Measurements from ENCODE around the gene PKNOX2. TPM values are rescaled to one million over a fixed set of nuclear protein-coding genes. Genes with fewer than 3 reads are reported as not detected.

Gene PKNOX2
- total RNA-seq, 2 experiments from 2014 or later = not detected

- no peak overlapping the region for H2AFZ ChIP-seq (ENCODE audit: low read length)
- H3K4me2 ChIP-seq (ENCODE audit: low read length) = no peak overlapping the region
- no TSS peak for BruUV-seq (replicated peaks)
- H4K20me1 ChIP-seq (ENCODE audit: insufficient read depth, low read length) = no peaks in the 10 kb centered on the region
- DNase-seq (ENCODE audit: low spot score) = no peak
- CTCF ChIA-PET (ENCODE audit: unreplicated experiment) = no interaction called here
- intact Hi-C loops (cut with micrococcal nuclease; ENCODE audit: unreplicated experiment) = no loop called here
- TF ChIP-seq CTCF (conservative IDR thresholded peaks at IDR 0.05; ENCODE audit: low read length) (no peak), EZH2phosphoT487 (IDR thresholded peaks at IDR 0.05; ENCODE audit: borderline replicate concordance, low read depth, low read length) (no peak)
- no peaks in the 10 kb centered on the region for H3K9me3 ChIP-seq (ENCODE audit: low read length)
- H3K79me2 ChIP-seq (ENCODE audit: insufficient read depth, low read depth, low read length) = no peaks in the 10 kb centered on the region
- no peak overlapping the region for H3K4me3 ChIP-seq (ENCODE audit: low read depth, low read length, poor library complexity, severe bottlenecking)
- no peaks in the 10 kb centered on the region for H3K9me2 ChIP-seq (ENCODE audit: insufficient read depth, low read length)
- H3K27ac ChIP-seq (ENCODE audit: low read depth, low read length, poor library complexity, severe bottlenecking) = no peak overlapping the region
- POLR2A ChIA-PET = no interaction called here
- H3K36me3 ChIP-seq (ENCODE audit: insufficient read depth, low read length) = no peaks in the 10 kb centered on the region
- no peaks in the 10 kb centered on the region for H3K4me1 ChIP-seq (ENCODE audit: insufficient read depth, low read length, poor library complexity, severe bottlenecking)
Measured at GRCh38 chr11:125382314-125382791, 217.8 kb downstream of the PKNOX2 start.

- intact Hi-C loops (cut with micrococcal nuclease; ENCODE audit: unreplicated experiment) = no loop called here
- DNase-seq (ENCODE audit: low spot score) = no peak
- H3K4me3 ChIP-seq (ENCODE audit: low read depth, low read length, poor library complexity, severe bottlenecking) = no peak overlapping the region
- ChIA-PET CTCF (ENCODE audit: unreplicated experiment) (no interaction called here), POLR2A (no interaction called here)
- H3K4me2 ChIP-seq (ENCODE audit: low read length) = no peak overlapping the region
- no peaks in the 10 kb centered on the region for H4K20me1 ChIP-seq (ENCODE audit: insufficient read depth, low read length)
- H3K79me2 ChIP-seq (ENCODE audit: insufficient read depth, low read depth, low read length) = no peaks in the 10 kb centered on the region
- no TSS peak for BruUV-seq (replicated peaks)
- no peaks in the 10 kb centered on the region for H3K9me3 ChIP-seq (ENCODE audit: low read length)
- no peaks in the 10 kb centered on the region for H3K4me1 ChIP-seq (ENCODE audit: insufficient read depth, low read length, poor library complexity, severe bottlenecking)
- no peak overlapping the region for H2AFZ ChIP-seq (ENCODE audit: low read length)
- no peak overlapping the region for H3K27ac ChIP-seq (ENCODE audit: low read depth, low read length, poor library complexity, severe bottlenecking)
- TF ChIP-seq CTCF (conservative IDR thresholded peaks at IDR 0.05; ENCODE audit: low read length) = no peak
- no peak for TF ChIP-seq EZH2phosphoT487 (IDR thresholded peaks at IDR 0.05; ENCODE audit: borderline replicate concordance, low read depth, low read length)
- H3K36me3 ChIP-seq (ENCODE audit: insufficient read depth, low read length) = no peaks in the 10 kb centered on the region
- H3K9me2 ChIP-seq (ENCODE audit: insufficient read depth, low read length) = no peaks in the 10 kb centered on the region
Measured at GRCh38 chr11:125382822-125383221, 218.3 kb downstream of the PKNOX2 start.

- TF ChIP-seq CTCF (conservative IDR thresholded peaks at IDR 0.05; ENCODE audit: low read length) (no peak), EZH2phosphoT487 (IDR thresholded peaks at IDR 0.05; ENCODE audit: borderline replicate concordance, low read depth, low read length) (no peak)
- H3K9me3 ChIP-seq (ENCODE audit: low read length) = no peaks in the 10 kb centered on the region
- intact Hi-C loops (cut with micrococcal nuclease; ENCODE audit: unreplicated experiment) = no loop called here
- BruUV-seq (replicated peaks) = no TSS peak
- H3K27ac ChIP-seq (ENCODE audit: low read depth, low read length, poor library complexity, severe bottlenecking) = no peak overlapping the region
- H4K20me1 ChIP-seq (ENCODE audit: insufficient read depth, low read length) = no peaks in the 10 kb centered on the region
- H3K9me2 ChIP-seq (ENCODE audit: insufficient read depth, low read length) = no peaks in the 10 kb centered on the region
- DNase-seq (ENCODE audit: low spot score) = no peak
- no peaks in the 10 kb centered on the region for H3K79me2 ChIP-seq (ENCODE audit: insufficient read depth, low read depth, low read length)
- H3K4me1 ChIP-seq (ENCODE audit: insufficient read depth, low read length, poor library complexity, severe bottlenecking) = no peaks in the 10 kb centered on the region
- CTCF ChIA-PET (ENCODE audit: unreplicated experiment) = no interaction called here
- no peaks in the 10 kb centered on the region for H3K36me3 ChIP-seq (ENCODE audit: insufficient read depth, low read length)
- POLR2A ChIA-PET = no interaction called here
- no peak overlapping the region for H3K4me2 ChIP-seq (ENCODE audit: low read length)
- no peak overlapping the region for H3K4me3 ChIP-seq (ENCODE audit: low read depth, low read length, poor library complexity, severe bottlenecking)
- H2AFZ ChIP-seq (ENCODE audit: low read length) = no peak overlapping the region
Measured at GRCh38 chr11:125384825-125385224, 220.3 kb downstream of the PKNOX2 start.

Data from OCI-LY7 (cell line).